Neural progenitor cell (in vitro differentiated cells): ENCODE data around the gene KIF9. TPM values are rescaled to one million over a fixed set of nuclear protein-coding genes. Genes with fewer than 3 reads are reported as not detected.

Source experiments
- DNase-seq: peaks from one replicate; pipeline ENCODE4 v3.0.0-alpha.2; 2016; ENCODE audit warnings: low spot score
- H2AFZ ChIP-seq: fragments of 200-600 bp; sonication (generic); replicated peaks from 2 replicates; pipeline ENCODE4 v1.6.1; 2016; ENCODE audit warnings: antibody characterized with exemption
- H3F3A ChIP-seq: fragments of 200-600 bp; sonication (generic); 2 replicates; pipeline ENCODE4 v1.6.1; 2016; ENCODE audit warnings: antibody characterized with exemption, low read depth
- H3K27ac ChIP-seq: fragments of 200-600 bp; sonication (generic); 2 replicates; pipeline ENCODE4 v1.5.1; 2016; ENCODE audit warnings: mild to moderate bottlenecking
- H3K27me3 ChIP-seq: fragments of 200-600 bp; sonication (generic); 2 replicates; pipeline ENCODE4 v1.6.1; 2016; ENCODE audit warnings: mild to moderate bottlenecking, moderate library complexity
- H3K36me3 ChIP-seq: fragments of 200-600 bp; sonication (generic); 2 replicates; pipeline ENCODE4 v1.5.1; 2016
- H3K4me1 ChIP-seq: fragments of 200-600 bp; sonication (generic); 2 replicates; pipeline ENCODE4 v1.6.1; 2016; ENCODE audit warnings: mixed run types
- H3K4me2 ChIP-seq: fragments of 200-600 bp; sonication (generic); 2 replicates; pipeline ENCODE4 v1.6.1; 2016
- H3K4me3 ChIP-seq: fragments of 200-600 bp; sonication (generic); 2 replicates; pipeline ENCODE4 v1.5.1; 2016
- H3K79me2 ChIP-seq: fragments of 200-600 bp; sonication (generic); 2 replicates; pipeline ENCODE4 v1.6.1; 2016; ENCODE audit warnings: low read depth
- H3K9ac ChIP-seq: fragments of 200-600 bp; sonication (generic); 2 replicates; pipeline ENCODE4 v1.6.1; 2016
- H3K9me3 ChIP-seq: fragments of 200-600 bp; sonication (generic); 2 replicates; pipeline ENCODE4 v1.5.1; 2016; ENCODE audit warnings: low read depth
- H4K20me1 ChIP-seq: fragments of 200-600 bp; sonication (generic); 2 replicates; pipeline ENCODE4 v1.6.1; 2016; ENCODE audit warnings: low read depth
- H3K27ac Mint-ChIP-seq: 3 replicates; pipeline ENCODE4 v1.8.0; 2021; ENCODE audit warnings: mixed read lengths
- H3K27me3 Mint-ChIP-seq: 2 replicates; pipeline ENCODE4 v1.8.0; 2022; ENCODE audit warnings: low read depth, mild to moderate bottlenecking, inconsistent platforms, moderate library complexity, mixed read lengths; ENCODE audit not compliant: insufficient read depth
- H3K36me3 Mint-ChIP-seq: 3 replicates; pipeline ENCODE4 v1.8.0; 2021; ENCODE audit warnings: mixed read lengths
- H3K4me1 Mint-ChIP-seq: 3 replicates; pipeline ENCODE4 v1.8.0; 2021; ENCODE audit warnings: mixed read lengths
- H3K4me3 Mint-ChIP-seq: 3 replicates; pipeline ENCODE4 v1.8.0; 2021; ENCODE audit warnings: mild to moderate bottlenecking, moderate library complexity, mixed read lengths
- H3K9me3 Mint-ChIP-seq: 3 replicates; pipeline ENCODE4 v1.8.0; 2020; ENCODE audit warnings: mixed read lengths
- EZH2 ChIP-seq: fragments of 200-600 bp; sonication (generic); IDR thresholded peaks from 2 replicates; pipeline ENCODE4 v1.6.1; 2017; ENCODE audit warnings: antibody characterized with exemption, mild to moderate bottlenecking, moderate library complexity
- EZH2phosphoT487 ChIP-seq: fragments of 200-600 bp; sonication (generic); IDR thresholded peaks from 2 replicates; pipeline ENCODE4 v1.6.1; 2017; ENCODE audit warnings: antibody characterized with exemption
- total RNA-seq: library from RNA; depleted of rRNA; stranded (reverse); fragments of >200 nt; gene quantifications from 2 replicates; pipeline ENCODE4 v1.2.3, GENCODE V29; 2015; ENCODE audit warnings: low replicate concordance
- TF ChIP-seq, protein P1 (sequence below): fragments of 200-600 bp; sonication (generic); IDR thresholded peaks from 2 replicates; pipeline ENCODE4 v1.5.1; 2017; ENCODE audit warnings: antibody characterized with exemption, mild to moderate bottlenecking

Gene KIF9
- total RNA-seq, 1 donor from 2014 or later = 6.4 TPM

DNA sequence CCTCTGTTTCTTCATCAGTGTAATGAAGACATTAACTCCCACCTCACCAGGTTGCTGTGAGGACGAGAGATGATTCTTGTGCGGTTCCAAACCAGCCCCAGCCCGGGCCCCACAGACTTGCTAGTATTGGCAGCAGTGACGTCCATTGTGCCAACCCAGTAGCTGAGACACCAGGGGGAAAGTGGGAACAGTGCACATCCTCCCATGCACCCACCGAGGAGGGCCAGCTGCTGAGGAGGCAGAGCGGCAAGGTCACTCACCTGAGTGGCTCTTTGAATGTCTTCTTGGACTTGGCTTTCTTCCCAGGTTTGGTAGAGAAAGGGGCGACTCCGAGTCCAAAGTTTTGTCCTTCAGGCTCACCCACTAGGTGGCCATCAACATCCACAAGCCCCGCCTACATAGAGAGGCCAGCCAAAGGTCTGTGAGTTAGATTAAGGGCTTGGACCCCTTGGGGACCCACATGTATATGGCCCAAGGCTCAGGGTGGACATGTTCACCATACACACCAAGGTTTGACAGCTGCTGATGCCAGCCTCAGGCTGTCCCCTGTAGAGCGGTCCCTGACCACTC lies 38.0 kb downstream of the KIF9 start:
- Histone ChIP-seq H3F3A (no peaks in the 10 kb centered on the region), H4K20me1 (no peaks in the 10 kb centered on the region), H2AFZ (no peak overlapping the region), H3K27me3 (no peaks in the 10 kb centered on the region), H3K4me2 (no peak overlapping the region), H3K9ac (no peak overlapping the region), H3K27ac (no peak overlapping the region), H3K4me1 (no peaks in the 10 kb centered on the region), H3K79me2 (no peaks in the 10 kb centered on the region), H3K4me3 (no peak overlapping the region), H3K9me3 (no peaks in the 10 kb centered on the region), H3K36me3 (no peaks in the 10 kb centered on the region)
- TF ChIP-seq, protein P1, sequence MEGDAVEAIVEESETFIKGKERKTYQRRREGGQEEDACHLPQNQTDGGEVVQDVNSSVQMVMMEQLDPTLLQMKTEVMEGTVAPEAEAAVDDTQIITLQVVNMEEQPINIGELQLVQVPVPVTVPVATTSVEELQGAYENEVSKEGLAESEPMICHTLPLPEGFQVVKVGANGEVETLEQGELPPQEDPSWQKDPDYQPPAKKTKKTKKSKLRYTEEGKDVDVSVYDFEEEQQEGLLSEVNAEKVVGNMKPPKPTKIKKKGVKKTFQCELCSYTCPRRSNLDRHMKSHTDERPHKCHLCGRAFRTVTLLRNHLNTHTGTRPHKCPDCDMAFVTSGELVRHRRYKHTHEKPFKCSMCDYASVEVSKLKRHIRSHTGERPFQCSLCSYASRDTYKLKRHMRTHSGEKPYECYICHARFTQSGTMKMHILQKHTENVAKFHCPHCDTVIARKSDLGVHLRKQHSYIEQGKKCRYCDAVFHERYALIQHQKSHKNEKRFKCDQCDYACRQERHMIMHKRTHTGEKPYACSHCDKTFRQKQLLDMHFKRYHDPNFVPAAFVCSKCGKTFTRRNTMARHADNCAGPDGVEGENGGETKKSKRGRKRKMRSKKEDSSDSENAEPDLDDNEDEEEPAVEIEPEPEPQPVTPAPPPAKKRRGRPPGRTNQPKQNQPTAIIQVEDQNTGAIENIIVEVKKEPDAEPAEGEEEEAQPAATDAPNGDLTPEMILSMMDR = no peak
- TF ChIP-seq EZH2 = no peak
- TF ChIP-seq EZH2phosphoT487 = no peak
- Mint-ChIP-seq H3K4me3 (no peak overlapping the region), H3K9me3 (no peaks in the 10 kb centered on the region), H3K27ac (no peak overlapping the region), H3K36me3 (peaks cover 2% of the 10 kb centered on the region), H3K4me1 (no peaks in the 10 kb centered on the region), H3K27me3 (peaks cover 14% of the 10 kb centered on the region)
- no peak for DNase-seq

DNA sequence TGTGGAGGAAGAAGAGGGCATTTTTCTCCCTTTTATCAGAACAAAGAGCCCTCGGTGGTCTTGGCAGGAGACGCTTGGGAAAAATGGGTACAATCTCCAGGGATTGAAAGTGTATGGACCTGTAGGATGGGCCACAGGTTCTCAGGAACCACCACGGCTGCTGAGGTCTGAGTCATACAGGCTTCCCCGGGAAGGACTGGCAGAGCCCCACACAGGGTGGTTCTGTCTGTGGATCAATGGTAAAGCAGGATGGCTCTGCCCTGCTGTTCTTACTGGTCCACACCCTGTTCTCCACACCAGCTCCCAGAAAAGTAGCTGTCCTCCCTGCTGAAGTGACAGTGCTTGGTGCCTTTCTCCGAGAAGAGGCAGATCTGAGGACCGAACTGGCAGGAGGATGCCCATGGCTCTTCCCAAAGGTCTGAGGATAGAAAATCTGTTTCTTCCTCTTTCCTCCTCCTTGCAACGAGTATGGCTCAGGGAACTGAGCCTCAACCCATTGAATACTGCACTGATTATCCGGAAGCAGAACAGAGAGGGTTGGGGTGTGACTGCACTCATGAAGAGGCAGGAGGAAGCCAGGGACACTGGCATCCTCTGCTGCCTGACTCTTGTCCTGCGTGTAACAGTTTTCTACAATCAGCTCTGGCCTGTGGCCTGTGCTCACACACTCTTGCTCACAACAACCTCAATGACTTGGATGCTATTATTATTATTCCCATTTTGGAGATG lies 39.0 kb downstream of the KIF9 start:
- no peak overlapping the region for H3K27ac ChIP-seq
- H3K4me2 ChIP-seq = no peak overlapping the region
- Mint-ChIP-seq H3K27ac (no peak overlapping the region), H3K4me1 (no peaks in the 10 kb centered on the region), H3K9me3 (no peaks in the 10 kb centered on the region), H3K27me3 (peaks cover 10% of the 10 kb centered on the region), H3K36me3 (peaks cover 2% of the 10 kb centered on the region), H3K4me3 (no peak overlapping the region)
- no peaks in the 10 kb centered on the region for H3F3A ChIP-seq
- no peak overlapping the region for H2AFZ ChIP-seq
- H3K9me3 ChIP-seq = no peaks in the 10 kb centered on the region
- no peak for DNase-seq
- no peaks in the 10 kb centered on the region for H3K36me3 ChIP-seq
- H3K4me1 ChIP-seq = no peaks in the 10 kb centered on the region
- H3K4me3 ChIP-seq = no peak overlapping the region
- H3K27me3 ChIP-seq = no peaks in the 10 kb centered on the region
- no peaks in the 10 kb centered on the region for H4K20me1 ChIP-seq
- H3K79me2 ChIP-seq = no peaks in the 10 kb centered on the region
- H3K9ac ChIP-seq = no peak overlapping the region
- no peak for TF ChIP-seq EZH2phosphoT487
- TF ChIP-seq EZH2 = no peak
- TF ChIP-seq, protein P1 = no peak

DNA sequence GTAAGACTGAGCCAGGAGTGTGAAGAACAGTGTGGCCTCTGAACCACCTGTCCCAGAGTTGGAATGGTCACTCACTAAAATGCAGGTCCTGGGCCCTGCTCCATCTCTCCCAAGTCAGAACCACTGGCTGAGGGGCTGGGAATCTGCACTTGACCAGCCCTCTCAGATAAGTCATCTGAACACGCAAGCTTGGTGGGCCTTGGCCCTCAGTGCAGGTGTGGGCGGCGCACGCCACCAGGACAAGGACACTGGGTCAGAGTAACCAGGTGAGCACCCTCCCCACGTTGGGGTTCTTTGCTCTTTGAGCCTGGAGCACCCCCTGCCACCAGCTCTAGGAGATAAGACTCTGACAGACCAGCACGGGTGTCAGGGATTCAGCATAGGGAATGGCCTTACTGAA lies 42.7 kb downstream of the KIF9 start:
- TF ChIP-seq EZH2phosphoT487 (no peak), EZH2 (no peak)
- TF ChIP-seq, protein P1 = no peak
- no peaks in the 10 kb centered on the region for H3K79me2 ChIP-seq
- no peaks in the 10 kb centered on the region for H3F3A ChIP-seq
- Mint-ChIP-seq H3K4me3 (no peak overlapping the region), H3K27me3 (peaks cover 5% of the 10 kb centered on the region), H3K27ac (no peak overlapping the region), H3K9me3 (no peaks in the 10 kb centered on the region), H3K4me1 (no peaks in the 10 kb centered on the region), H3K36me3 (peaks cover 2% of the 10 kb centered on the region)
- H3K27me3 ChIP-seq = no peaks in the 10 kb centered on the region
- H3K27ac ChIP-seq = no peak overlapping the region
- H4K20me1 ChIP-seq = no peaks in the 10 kb centered on the region
- no peaks in the 10 kb centered on the region for H3K4me1 ChIP-seq
- no peak overlapping the region for H3K4me3 ChIP-seq
- H3K4me2 ChIP-seq = no peak overlapping the region
- no peak overlapping the region for H3K9ac ChIP-seq
- no peaks in the 10 kb centered on the region for H3K9me3 ChIP-seq
- no peak for DNase-seq
- no peaks in the 10 kb centered on the region for H3K36me3 ChIP-seq
- no peak overlapping the region for H2AFZ ChIP-seq
